Cardiac atrium fibroblast (primary cell): ENCODE results near the gene MED12L. TPM values are rescaled to one million over a fixed set of nuclear protein-coding genes. Genes with fewer than 3 reads are reported as not detected.

Source experiments
- total RNA-seq: library from RNA; depleted of rRNA; stranded (reverse); fragments of >200 nt; gene quantifications from 2 replicates; pipeline ENCODE4 v1.2.3, GENCODE V29; 2015

MED12L gene
- under 0.01 and 1.8 TPM in 2 replicates for total RNA-seq

DNA sequence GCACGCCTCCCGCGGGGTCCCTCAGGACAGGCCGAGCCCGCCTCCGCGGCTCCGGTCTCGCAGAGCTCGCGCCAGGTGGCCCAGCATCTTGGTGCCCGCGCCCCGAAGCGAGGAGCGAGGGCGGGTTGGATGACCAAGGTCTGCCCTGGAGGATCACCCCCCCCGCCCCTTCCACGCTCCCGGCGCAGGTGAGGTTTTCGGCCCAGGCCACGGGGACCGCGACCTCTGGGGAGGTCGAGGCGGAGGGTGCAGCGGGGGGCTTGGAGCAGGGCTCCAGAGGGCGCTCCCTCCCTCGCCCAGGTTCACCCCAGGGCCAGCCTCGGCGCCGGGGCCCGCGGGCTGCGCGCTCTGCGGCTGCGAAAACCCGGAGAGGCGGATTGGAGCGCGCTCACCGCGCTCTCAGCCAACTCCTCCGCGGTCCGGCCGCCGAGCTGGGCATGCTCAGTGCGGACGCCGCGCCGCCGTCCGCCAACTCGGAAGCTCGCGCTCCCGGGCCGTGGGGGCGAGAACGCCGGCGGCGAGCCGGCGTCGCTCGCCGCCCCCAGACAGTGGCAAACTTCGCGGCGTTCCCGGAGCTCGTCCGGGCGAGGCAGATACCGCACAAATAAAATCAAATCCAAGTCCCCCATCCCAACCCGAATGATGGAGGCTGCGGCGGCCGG is at the start of gene MED12L:
TSS of gene MED12L (plus strand) at position 438 of the 662 bp plus-strand sequence. CDS start 1,263 bp downstream, outside the sequence.

GRCh38 chr3:151203051-151203420 is 117.6 kb downstream of the MED12L start, which contains the start of gene GPR171:
TSS of gene GPR171 (minus strand) at chr3:151203216. CDS start at chr3:151199386, 3,830 bp downstream.

DNA sequence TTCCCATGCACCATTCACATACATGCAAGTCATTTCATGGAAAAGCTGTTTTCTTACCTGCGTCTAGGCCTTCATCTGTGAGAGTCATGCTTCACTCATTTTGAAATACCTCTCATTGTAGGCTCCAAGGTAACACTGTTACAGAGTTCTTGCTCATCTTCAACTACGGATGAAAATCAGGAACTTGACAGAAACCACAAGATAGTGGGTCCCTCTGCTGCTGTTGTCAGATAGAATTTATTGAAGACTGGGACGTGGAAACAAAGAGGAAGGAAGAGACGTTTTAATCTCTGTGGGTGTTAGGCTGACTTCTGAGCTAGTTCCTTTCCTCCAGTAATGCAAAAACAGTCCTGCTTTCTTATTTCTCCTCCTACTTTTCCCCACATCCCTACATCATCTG is 192.8 kb downstream of the MED12L start, which contains the start of gene P2RY14:
TSS of gene P2RY14 (minus strand) at position 313 of the 400 bp plus-strand sequence. CDS start 64,226 bp downstream, outside the sequence.

GRCh38 chr3:151316267-151316991 is 231.0 kb downstream of the MED12L start, which contains the start of gene GPR87:
TSS of gene GPR87 (minus strand) at chr3:151316820. CDS start at chr3:151300100, 16,720 bp downstream.

GRCh38 chr3:151329363-151329762 is 243.9 kb downstream of the MED12L start, which contains the start of gene P2RY13:
TSS of gene P2RY13 (minus strand) at chr3:151329549. CDS start at chr3:151329528, 21 bp downstream.

DNA sequence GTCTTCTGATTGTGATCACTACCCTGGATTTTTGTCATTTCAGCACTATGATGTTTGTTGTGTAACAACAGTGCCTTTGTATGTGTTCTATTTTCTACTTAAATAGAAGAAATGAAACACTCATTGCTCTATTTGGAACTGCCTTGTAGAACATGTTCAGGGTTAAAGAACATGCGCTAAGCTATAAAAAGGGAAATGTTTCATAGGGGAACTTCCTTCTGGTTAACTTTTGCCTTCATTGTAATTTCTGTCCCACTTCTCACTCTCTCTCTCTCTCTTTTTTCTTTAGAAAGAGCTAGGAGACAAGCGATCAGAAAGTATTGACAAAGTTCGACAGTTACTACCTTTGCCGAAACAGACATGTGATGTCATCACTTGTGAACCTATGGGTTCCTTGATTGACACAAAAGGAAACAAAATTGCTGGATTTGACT is 299.3 kb downstream of the MED12L start, which contains the start of gene P2RY12:
TSS of gene P2RY12 (minus strand) at position 13 of the 434 bp plus-strand sequence. CDS start 45,908 bp downstream, outside the sequence.

GRCh38 chr3:151460774-151461450 is 375.4 kb downstream of the MED12L start, which contains the start of gene IGSF10:
TSS of gene IGSF10 (minus strand) at chr3:151461061. CDS start at chr3:151458709, 2,352 bp downstream.

Other genes with a start within 250 kb of the MED12L start
- not detected in 2 replicates for gene MINDY4B, start 180.2 kb upstream of the MED12L start, total RNA-seq
- not detected in 2 replicates for gene CLRN1, start 112.9 kb upstream of the MED12L start, total RNA-seq
- not detected in 2 replicates for gene GPR171, start 117.6 kb downstream of the MED12L start, total RNA-seq
- not detected in 2 replicates for gene P2RY14, start 192.9 kb downstream of the MED12L start, total RNA-seq
- not detected in 2 replicates for gene GPR87, start 231.2 kb downstream of the MED12L start, total RNA-seq
- not detected in 2 replicates for gene P2RY13, start 243.9 kb downstream of the MED12L start, total RNA-seq